ENCODE measurements around the gene GRM4.

Gene GRM4

DNA sequence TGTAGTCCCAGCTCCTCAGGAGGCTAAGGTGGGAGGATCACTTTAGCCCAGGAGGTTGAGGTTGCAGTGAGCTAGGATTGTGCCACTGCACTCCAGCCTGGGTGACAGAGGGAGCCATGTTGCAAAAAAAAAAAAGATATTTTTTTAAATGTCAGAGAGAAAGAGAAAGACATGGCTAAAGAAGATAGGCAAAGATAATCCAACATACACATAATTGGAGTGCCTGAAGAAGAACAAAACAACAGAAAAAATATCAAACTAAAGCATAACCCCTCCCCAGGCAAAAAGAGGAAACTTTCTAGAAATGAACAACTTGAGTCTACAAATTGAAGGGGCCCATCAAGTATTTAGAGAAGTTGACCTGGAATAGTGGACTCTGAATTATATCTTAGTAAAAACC, 14.0 kb upstream of the GRM4 start:
- no peak overlapping the region for H2AFZ ChIP-seq (ENCODE audit: low read length)
- no peaks in the 10 kb centered on the region for H3K4me1 ChIP-seq (ENCODE audit: low read length)
- H3K4me2 ChIP-seq (ENCODE audit: low read depth, low read length) = no peak overlapping the region
- no peaks in the 10 kb centered on the region for H3K79me2 ChIP-seq (ENCODE audit: low read length)
- H3K36me3 ChIP-seq (replicated peaks; ENCODE audit: insufficient read depth, low read length) = no peaks in the 10 kb centered on the region
- TF ChIP-seq EZH2phosphoT487 (IDR thresholded peaks at IDR 0.05; ENCODE audit: low read length) (no peak), CTCF (IDR thresholded peaks at IDR 0.05; ENCODE audit: low read length) (no peak), EZH2 (optimal IDR thresholded peaks at IDR 0.05; ENCODE audit: low read depth, low read length) (no peak)
- no peak overlapping the region for H3K9ac ChIP-seq (ENCODE audit: low read length)
- DNase-seq = no peak
- no peaks in the 10 kb centered on the region for H4K20me1 ChIP-seq (ENCODE audit: insufficient read depth, low read length)
- no peak overlapping the region for H3K4me3 ChIP-seq (ENCODE audit: low read length)
- H3K9me3 ChIP-seq (replicated peaks; ENCODE audit: insufficient read depth, low read length) = no peaks in the 10 kb centered on the region
- H3K27me3 ChIP-seq (replicated peaks; ENCODE audit: insufficient read depth, low read length) = peaks cover 41% of the 10 kb centered on the region
- no peaks in the 10 kb centered on the region for H3F3A ChIP-seq (ENCODE audit: insufficient read depth, low read length)
- H3K9me2 ChIP-seq (replicated peaks; ENCODE audit: insufficient read depth, low read length) = no peaks in the 10 kb centered on the region
- no peak overlapping the region for H3K27ac ChIP-seq (ENCODE audit: low read length)

DNA sequence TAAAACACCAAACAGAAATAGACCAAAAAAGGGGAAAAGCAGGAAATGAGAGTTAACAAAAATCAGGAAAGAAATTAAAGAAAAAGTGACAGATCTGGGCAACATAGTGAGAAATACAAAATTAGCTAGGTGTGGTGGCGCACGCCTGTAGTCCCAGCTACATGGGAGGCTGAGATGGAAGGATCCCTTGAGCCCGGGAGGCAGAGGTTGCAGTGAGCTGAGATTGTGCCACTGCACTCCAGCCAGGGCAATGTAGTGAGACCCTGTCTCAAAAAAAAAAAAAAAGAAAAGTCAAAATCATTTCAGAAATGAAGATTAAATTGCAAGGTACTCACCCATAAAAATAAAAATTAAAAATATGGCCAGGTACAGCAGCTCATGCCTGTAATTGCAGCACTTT, 13.0 kb upstream of the GRM4 start:
- H3F3A ChIP-seq (ENCODE audit: insufficient read depth, low read length) = no peaks in the 10 kb centered on the region
- H4K20me1 ChIP-seq (ENCODE audit: insufficient read depth, low read length) = no peaks in the 10 kb centered on the region
- H3K9ac ChIP-seq (ENCODE audit: low read length) = no peak overlapping the region
- no peak for DNase-seq
- H2AFZ ChIP-seq (ENCODE audit: low read length) = no peak overlapping the region
- H3K4me2 ChIP-seq (ENCODE audit: low read depth, low read length) = no peak overlapping the region
- H3K9me3 ChIP-seq (replicated peaks; ENCODE audit: insufficient read depth, low read length) = no peaks in the 10 kb centered on the region
- no peaks in the 10 kb centered on the region for H3K79me2 ChIP-seq (ENCODE audit: low read length)
- no peaks in the 10 kb centered on the region for H3K36me3 ChIP-seq (replicated peaks; ENCODE audit: insufficient read depth, low read length)
- H3K27ac ChIP-seq (ENCODE audit: low read length) = no peak overlapping the region
- no peaks in the 10 kb centered on the region for H3K9me2 ChIP-seq (replicated peaks; ENCODE audit: insufficient read depth, low read length)
- no peak for TF ChIP-seq CTCF (IDR thresholded peaks at IDR 0.05; ENCODE audit: low read length)
- TF ChIP-seq EZH2 (optimal IDR thresholded peaks at IDR 0.05; ENCODE audit: low read depth, low read length) = no peak
- no peak for TF ChIP-seq EZH2phosphoT487 (IDR thresholded peaks at IDR 0.05; ENCODE audit: low read length)
- H3K4me3 ChIP-seq (ENCODE audit: low read length) = no peak overlapping the region
- H3K4me1 ChIP-seq (ENCODE audit: low read length) = no peaks in the 10 kb centered on the region
- H3K27me3 ChIP-seq (replicated peaks; ENCODE audit: insufficient read depth, low read length) = peaks cover 49% of the 10 kb centered on the region

GRCh38 chr6:34157851-34158250, 12.0 kb upstream of the GRM4 start:
- Histone ChIP-seq H3K4me2 (ENCODE audit: low read depth, low read length) (no peak overlapping the region), H3K79me2 (ENCODE audit: low read length) (no peaks in the 10 kb centered on the region), H3K9me3 (replicated peaks; ENCODE audit: insufficient read depth, low read length) (no peaks in the 10 kb centered on the region), H3K4me1 (ENCODE audit: low read length) (no peaks in the 10 kb centered on the region), H3F3A (ENCODE audit: insufficient read depth, low read length) (no peaks in the 10 kb centered on the region), H3K27ac (ENCODE audit: low read length) (no peak overlapping the region), H3K9ac (ENCODE audit: low read length) (no peak overlapping the region), H3K9me2 (replicated peaks; ENCODE audit: insufficient read depth, low read length) (no peaks in the 10 kb centered on the region), H2AFZ (ENCODE audit: low read length) (no peak overlapping the region), H3K27me3 (replicated peaks; ENCODE audit: insufficient read depth, low read length) (peaks cover 59% of the 10 kb centered on the region), H3K36me3 (replicated peaks; ENCODE audit: insufficient read depth, low read length) (no peaks in the 10 kb centered on the region), H3K4me3 (ENCODE audit: low read length) (no peak overlapping the region), H4K20me1 (ENCODE audit: insufficient read depth, low read length) (no peaks in the 10 kb centered on the region)
- no peak for TF ChIP-seq CTCF (IDR thresholded peaks at IDR 0.05; ENCODE audit: low read length)
- no peak for TF ChIP-seq EZH2 (optimal IDR thresholded peaks at IDR 0.05; ENCODE audit: low read depth, low read length)
- TF ChIP-seq EZH2phosphoT487 (IDR thresholded peaks at IDR 0.05; ENCODE audit: low read length) = no peak
- no peak for DNase-seq
